DND-41 (cell line): ENCODE measurements around the gene SLC4A7.

Source experiments
- ATAC-seq: fragments of 200-7000 bp; cut with Tn5 transposase; 3 replicates; pipeline ENCODE4 v1.9.1; 2021; ENCODE audit warnings: low read depth; ENCODE audit not compliant: insufficient read depth
- DNase-seq: peaks from one replicate; pipeline ENCODE4 v3.0.0-alpha.2; 2020
- H2AFZ ChIP-seq: 2 replicates; pipeline ENCODE4 v1.6.0; 2012; ENCODE audit warnings: low read depth, low read length
- H3K27ac ChIP-seq: 2 replicates; pipeline ENCODE4 v1.5.1; 2012; ENCODE audit warnings: low read length, inconsistent platforms
- H3K27me3 ChIP-seq: fragments of 200-600 bp; sonication (generic); 2 replicates; pipeline ENCODE4 v1.6.0; 2012; ENCODE audit warnings: low read length, mild to moderate bottlenecking, inconsistent platforms; ENCODE audit not compliant: insufficient read depth, poor library complexity
- H3K36me3 ChIP-seq: 2 replicates; pipeline ENCODE4 v1.5.1; 2012; ENCODE audit warnings: low read length, inconsistent platforms; ENCODE audit not compliant: insufficient read depth
- H3K4me1 ChIP-seq: 2 replicates; pipeline ENCODE4 v1.5.1; 2012; ENCODE audit warnings: mild to moderate bottlenecking, low read length; ENCODE audit not compliant: insufficient read depth
- H3K4me2 ChIP-seq: 2 replicates; pipeline ENCODE4 v1.6.0; 2012; ENCODE audit warnings: mild to moderate bottlenecking, moderate library complexity, low read length, inconsistent platforms; ENCODE audit not compliant: insufficient read depth
- H3K4me3 ChIP-seq, 2 experiments: fragments of 200-600 bp in 1 of 2; shearing (Covaris generic) in 1 of 2; 2 replicates each; pipeline ENCODE4 v1.5.1; 2012 to 2016; ENCODE audit warnings: inconsistent platforms in 2 of 2, low read length in 2 of 2, mild to moderate bottlenecking in 2 of 2, low read depth in 1 of 2, moderate library complexity in 1 of 2
- H3K79me2 ChIP-seq: 2 replicates; pipeline ENCODE4 v1.6.0; 2012; ENCODE audit warnings: low read length, inconsistent platforms; ENCODE audit not compliant: insufficient read depth
- H3K9ac ChIP-seq: 2 replicates; pipeline ENCODE4 v1.6.0; 2012; ENCODE audit warnings: low read depth, mild to moderate bottlenecking, inconsistent platforms, low read length, moderate library complexity
- H3K9me3 ChIP-seq: 2 replicates; pipeline ENCODE4 v1.5.1; 2012; ENCODE audit warnings: low read length, moderate library complexity, mild to moderate bottlenecking, inconsistent platforms; ENCODE audit not compliant: insufficient read depth, severe bottlenecking
- H4K20me1 ChIP-seq: 2 replicates; pipeline ENCODE4 v1.6.0; 2012; ENCODE audit warnings: low read length; ENCODE audit not compliant: insufficient read depth
- EZH2 ChIP-seq: IDR thresholded peaks from 3 replicates; pipeline ENCODE4 v1.6.1; 2012; ENCODE audit warnings: borderline replicate concordance, low read depth, mild to moderate bottlenecking, moderate library complexity, low read length, inconsistent platforms; ENCODE audit not compliant: severe bottlenecking
- TF ChIP-seq, protein P1 (sequence below): IDR thresholded peaks from 2 replicates; pipeline ENCODE4 v1.5.1; 2012; ENCODE audit warnings: borderline replicate concordance, low read length, moderate library complexity, mild to moderate bottlenecking; ENCODE audit not compliant: poor library complexity, severe bottlenecking; ENCODE audit errors: extremely low read depth

Gene SLC4A7

DNA sequence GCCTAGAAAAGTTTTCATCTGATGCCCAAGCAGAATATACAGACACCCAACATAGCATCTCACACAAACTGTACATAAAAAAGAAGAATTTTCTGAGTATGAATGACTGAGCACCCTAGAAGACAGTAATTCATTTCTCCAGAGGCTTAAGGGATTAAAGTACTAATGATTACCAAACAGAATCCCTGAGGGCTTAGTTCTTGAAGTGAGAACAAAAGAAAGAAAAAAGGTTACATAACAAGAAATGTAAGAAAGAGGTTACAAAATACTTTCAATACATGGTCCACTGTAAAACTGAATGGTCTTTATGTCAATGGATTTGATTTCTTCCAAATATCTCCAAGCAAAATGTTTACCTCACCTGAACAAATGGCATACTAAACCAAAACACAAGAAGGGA is 105.9 kb downstream of the SLC4A7 start:
- Histone ChIP-seq H3K4me3 (no peak overlapping the region), H3K27ac (no peak overlapping the region), H3K79me2 (no peaks in the 10 kb centered on the region), H3K36me3 (peaks cover 62% of the 10 kb centered on the region), H4K20me1 (no peaks in the 10 kb centered on the region), H3K9me3 (no peaks in the 10 kb centered on the region), H3K4me2 (no peak overlapping the region), H3K27me3 (no peaks in the 10 kb centered on the region), H3K4me1 (no peaks in the 10 kb centered on the region), H3K9ac (no peak overlapping the region), H2AFZ (no peak overlapping the region)
- TF ChIP-seq, protein P1, sequence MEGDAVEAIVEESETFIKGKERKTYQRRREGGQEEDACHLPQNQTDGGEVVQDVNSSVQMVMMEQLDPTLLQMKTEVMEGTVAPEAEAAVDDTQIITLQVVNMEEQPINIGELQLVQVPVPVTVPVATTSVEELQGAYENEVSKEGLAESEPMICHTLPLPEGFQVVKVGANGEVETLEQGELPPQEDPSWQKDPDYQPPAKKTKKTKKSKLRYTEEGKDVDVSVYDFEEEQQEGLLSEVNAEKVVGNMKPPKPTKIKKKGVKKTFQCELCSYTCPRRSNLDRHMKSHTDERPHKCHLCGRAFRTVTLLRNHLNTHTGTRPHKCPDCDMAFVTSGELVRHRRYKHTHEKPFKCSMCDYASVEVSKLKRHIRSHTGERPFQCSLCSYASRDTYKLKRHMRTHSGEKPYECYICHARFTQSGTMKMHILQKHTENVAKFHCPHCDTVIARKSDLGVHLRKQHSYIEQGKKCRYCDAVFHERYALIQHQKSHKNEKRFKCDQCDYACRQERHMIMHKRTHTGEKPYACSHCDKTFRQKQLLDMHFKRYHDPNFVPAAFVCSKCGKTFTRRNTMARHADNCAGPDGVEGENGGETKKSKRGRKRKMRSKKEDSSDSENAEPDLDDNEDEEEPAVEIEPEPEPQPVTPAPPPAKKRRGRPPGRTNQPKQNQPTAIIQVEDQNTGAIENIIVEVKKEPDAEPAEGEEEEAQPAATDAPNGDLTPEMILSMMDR = no peak
- no peak for TF ChIP-seq EZH2
- DNase-seq (no peak), ATAC-seq (no peak)

DNA sequence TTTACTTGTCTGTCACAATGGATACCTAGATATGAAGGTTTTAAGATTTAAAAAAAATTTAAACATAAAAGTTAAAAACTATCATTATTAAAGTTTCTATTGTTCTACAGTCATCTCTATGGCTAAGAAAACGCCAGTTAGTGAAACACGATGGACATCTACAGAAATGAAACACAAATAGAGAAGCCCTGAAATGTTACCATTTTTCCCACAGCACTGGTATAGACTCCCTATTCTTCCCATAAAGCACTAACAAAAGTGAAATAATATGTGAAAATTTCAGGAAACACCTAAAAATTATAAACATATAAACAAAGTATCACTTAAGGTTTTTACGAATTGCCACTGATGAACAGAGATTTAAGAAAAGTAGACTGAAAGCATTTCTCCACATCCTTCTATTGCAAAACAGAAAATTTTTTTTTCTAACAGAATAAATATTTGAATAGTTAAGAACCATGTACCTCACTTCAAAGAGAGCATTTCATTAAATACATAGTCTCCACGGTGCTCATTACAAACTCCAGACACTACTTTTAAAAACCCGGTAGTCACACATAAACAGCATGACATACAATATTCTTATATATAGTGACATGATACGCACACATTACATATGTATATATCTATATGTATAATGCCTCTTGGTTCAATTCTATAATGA is 107.9 kb downstream of the SLC4A7 start:
- no peak overlapping the region for H2AFZ ChIP-seq
- no peaks in the 10 kb centered on the region for H3K9me3 ChIP-seq
- H4K20me1 ChIP-seq = no peaks in the 10 kb centered on the region
- H3K9ac ChIP-seq = no peak overlapping the region
- H3K36me3 ChIP-seq = peaks cover 43% of the 10 kb centered on the region
- no peak for TF ChIP-seq EZH2
- TF ChIP-seq, protein P1 = no peak
- H3K27me3 ChIP-seq = no peaks in the 10 kb centered on the region
- H3K79me2 ChIP-seq = no peaks in the 10 kb centered on the region
- no peak overlapping the region for H3K4me2 ChIP-seq
- H3K27ac ChIP-seq = no peak overlapping the region
- no peak overlapping the region for H3K4me3 ChIP-seq
- ATAC-seq = no peak
- no peaks in the 10 kb centered on the region for H3K4me1 ChIP-seq
- no peak for DNase-seq

DNA sequence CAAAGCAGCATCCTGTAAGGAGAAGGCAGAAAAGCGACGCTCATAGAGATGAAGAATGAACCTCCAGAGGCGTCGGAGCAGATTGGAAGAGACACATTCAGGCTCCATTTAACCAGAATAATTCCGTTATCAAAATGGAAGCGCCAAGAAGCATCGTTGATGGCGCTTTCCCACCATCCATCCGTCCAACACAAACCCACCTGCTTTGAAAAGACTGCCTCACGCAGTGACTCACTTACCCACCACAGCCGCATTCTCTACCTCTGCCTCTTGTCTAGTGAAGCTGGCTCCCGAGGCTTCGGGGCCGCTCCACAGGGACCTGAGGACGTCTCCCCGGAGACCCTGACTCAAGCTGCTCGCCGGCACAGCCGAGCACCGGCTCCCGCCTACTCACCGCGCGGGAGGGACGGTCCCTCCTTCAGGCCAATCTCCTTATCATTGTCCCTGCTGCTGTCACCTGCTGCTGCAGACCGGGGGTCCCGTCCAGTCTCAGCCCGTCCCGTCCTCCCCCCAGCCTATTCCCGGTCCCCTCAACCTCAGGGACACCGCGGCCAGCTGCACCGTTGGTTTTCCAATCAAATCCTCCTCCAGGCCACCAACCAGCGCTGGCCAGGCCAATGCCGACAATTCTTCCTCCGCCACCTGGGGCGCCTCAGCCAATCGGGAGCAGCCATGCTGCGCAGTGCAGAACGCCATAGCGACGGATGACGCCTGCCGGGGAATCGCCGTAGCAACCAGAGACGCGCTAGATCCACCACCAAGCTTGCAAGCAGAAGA is 115.2 kb downstream of the SLC4A7 start, which contains the start of gene NEK10:
NEK10 (minus strand) TSS at position 553 of the 777 bp plus-strand sequence. CDS start 16,501 bp downstream, outside the sequence.
- Histone ChIP-seq H3K27me3 (no peaks in the 10 kb centered on the region), H3K27ac (peak within 1 kb of the TSS; percentile 12; the same call in 1 of the 2 replicates), H2AFZ (peak within 1 kb of the TSS; percentile 94), H3K9ac (peak within 1 kb of the TSS; percentile 49), H3K79me2 (no peaks in the 10 kb centered on the region), H3K4me3 (peak within 1 kb of the TSS; percentile 46 to 85; a peak in 3 of 4 replicates), H3K4me1 (peaks cover 17% of the 10 kb centered on the region), H3K4me2 (peak within 1 kb of the TSS; percentile 96), H4K20me1 (no peaks in the 10 kb centered on the region), H3K36me3 (no peaks in the 10 kb centered on the region), H3K9me3 (no peaks in the 10 kb centered on the region)
- peak; percentile 98 for ATAC-seq
- DNase-seq = peak; percentile 88
- TF ChIP-seq, protein P1 = no peak
- TF ChIP-seq EZH2 = no peak
